NOMO-1 treated with DMSO at 0.1 percent for 48 hours (cell line): ENCODE measurements around the gene ACTR1A.

Experiments
- DNase-seq: peaks from one replicate; lab custom pipeline; 2025; ENCODE audit not compliant: unreplicated experiment; lab: John Stamatoyannopoulos, UW

Gene ACTR1A

GRCh38 chr10:102491136-102491535 is 11.4 kb downstream of the ACTR1A start:
- no peak for DNase-seq

DNA sequence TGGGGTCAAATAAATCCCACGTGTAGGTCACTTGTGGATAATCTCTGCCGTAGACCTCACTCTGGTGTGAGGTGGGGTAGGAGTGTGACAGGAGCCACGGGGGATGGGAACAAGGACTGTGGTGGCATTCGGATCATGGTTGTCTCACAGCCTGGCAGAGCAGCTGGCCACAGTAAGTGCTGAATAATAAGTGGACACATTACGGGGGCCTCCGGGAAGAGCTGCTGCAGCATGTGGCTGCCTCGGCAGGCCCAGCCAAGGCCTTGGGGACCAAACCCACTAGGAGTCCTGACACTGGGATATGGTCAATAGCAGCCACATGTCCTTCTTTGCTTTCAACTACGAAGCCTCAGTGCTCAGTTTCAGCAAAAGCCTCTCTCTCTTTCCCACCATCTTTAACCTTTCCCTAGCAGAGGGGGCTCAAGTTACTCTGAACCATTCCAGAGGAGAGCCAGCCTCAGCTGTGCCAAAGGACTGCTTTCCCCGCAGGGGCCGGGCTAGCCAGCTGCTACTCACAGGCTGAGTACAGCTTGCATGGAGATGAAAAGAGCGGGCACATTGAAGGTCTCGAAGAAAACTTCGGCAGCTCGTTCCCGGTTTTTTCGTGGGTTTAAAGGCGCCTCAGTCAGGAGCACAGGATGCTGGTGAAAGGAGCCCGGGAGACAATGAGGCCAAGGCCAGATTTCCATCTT is 17.3 kb downstream of the ACTR1A start:
- no peak for DNase-seq

DNA sequence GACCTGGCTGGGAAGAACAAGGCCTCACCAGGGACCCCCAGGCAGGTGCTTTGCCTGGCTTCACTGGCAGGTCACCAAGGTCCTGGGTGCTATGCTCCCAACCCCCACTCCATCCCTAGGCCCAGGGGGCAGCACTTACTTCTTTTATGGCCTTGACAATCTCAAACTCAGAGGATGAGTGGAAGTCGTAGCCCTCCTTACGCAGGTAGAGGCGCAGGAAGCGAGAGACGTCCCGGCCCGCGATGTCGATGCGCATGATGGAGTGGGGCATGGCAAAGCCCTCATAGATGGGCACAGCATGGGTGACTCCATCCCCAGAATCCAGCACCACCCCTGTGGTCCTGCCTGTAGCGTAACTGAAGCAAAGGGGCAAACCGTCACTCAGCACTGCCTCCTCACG is 18.5 kb downstream of the ACTR1A start:
- no peak for DNase-seq

DNA sequence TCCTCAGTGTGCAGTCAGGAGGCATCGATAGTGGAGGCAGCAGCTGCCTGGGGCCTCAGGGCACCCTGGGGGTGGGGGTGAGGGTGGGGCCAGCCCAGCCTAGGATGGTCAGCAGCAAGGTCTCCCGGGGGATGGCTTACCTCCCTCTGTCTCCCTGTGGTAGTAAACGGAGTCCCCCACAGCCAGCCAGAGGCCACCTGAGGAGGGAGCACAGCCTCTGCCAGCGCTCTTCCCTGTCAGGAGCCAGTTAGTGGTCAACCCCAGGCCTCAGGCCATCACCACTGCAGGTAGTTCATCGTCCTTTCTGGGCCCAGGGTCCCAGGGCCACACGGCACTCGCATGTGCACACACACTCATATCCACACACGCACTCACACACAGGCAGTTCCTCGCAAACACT is 22.1 kb downstream of the ACTR1A start:
- no peak for DNase-seq

DNA sequence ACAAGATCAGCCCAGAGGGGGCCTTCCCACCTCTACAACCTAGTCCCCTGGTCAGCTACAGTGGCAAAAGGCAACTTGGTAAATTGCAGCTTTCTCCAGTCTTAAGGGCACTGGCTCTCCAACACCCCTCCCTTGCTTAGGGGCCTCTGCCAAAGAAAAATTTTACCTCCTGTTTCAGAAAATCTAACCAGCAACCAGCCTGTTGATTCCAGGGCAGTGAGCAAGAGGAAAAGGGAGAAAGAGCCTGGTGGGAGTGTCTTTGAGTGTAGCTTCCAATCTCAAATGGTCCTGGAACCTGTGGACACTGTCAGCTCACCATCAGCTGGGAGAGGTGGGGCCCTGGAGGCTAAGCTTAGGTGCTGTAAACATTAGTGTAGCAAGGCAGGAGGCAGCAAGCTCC is 22.9 kb downstream of the ACTR1A start:
- DNase-seq, result no peak

DNA sequence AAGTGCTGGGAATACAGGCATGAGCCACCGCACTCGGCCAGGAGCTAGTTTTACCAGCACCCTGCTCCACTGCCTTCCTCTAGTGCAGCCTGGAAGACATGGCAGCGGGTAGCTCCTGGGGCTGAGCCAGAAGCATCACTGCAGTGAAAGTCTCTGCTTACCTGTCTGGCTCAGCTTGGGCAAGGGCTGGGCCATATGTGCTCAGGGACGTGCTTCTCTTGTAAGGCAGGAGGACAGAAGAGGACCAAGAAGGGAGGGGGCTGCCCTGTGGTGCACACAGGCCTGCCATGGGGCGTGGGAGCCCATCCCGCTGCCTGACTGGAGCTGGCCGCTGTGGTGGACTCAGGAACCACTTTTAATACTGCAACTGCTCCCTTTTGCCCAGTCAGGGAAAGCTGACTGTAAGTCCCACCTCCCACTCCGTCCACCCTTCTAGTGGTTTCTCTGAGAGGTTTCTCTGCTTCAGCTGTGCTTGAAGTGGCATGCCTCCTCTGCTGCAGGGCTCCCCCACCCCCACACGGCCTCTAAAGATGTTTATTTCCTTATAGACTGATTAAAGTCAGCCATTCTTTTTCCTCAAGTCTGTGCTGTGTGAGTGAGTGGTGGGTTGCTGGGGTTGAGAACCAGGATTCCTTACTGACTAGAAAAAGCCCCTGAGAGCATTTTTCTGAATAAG is 25.9 kb downstream of the ACTR1A start:
- no peak for DNase-seq

DNA sequence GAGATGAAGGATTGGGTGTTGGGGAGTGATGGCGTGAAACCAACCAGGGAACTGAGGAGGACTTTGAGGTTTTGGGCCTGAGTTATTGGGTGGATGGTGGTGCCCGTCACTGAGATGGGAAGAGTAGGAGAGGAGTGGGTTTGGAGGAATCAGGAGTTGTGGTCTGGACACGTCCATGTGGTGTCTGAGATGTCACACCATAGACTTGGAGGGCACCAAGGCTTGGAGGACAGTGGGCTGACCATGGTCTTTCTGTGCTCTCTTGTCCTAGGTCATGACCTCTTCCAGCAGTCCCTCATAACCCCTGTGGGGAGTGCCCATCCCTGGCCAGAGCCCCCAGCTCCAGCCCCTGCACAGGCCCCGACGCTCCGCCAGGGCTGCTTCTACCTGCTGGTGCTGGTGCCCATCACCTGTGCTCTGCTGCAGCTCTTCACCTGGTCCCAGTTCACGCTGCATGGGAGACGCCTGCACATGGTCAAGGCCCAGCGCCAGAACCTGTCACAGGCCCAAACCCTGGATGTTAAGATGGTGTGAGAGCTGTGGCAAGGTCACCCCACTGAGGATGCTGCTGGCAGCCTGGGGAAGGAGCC is 27.0 kb downstream of the ACTR1A start:
- no peak for DNase-seq

DNA sequence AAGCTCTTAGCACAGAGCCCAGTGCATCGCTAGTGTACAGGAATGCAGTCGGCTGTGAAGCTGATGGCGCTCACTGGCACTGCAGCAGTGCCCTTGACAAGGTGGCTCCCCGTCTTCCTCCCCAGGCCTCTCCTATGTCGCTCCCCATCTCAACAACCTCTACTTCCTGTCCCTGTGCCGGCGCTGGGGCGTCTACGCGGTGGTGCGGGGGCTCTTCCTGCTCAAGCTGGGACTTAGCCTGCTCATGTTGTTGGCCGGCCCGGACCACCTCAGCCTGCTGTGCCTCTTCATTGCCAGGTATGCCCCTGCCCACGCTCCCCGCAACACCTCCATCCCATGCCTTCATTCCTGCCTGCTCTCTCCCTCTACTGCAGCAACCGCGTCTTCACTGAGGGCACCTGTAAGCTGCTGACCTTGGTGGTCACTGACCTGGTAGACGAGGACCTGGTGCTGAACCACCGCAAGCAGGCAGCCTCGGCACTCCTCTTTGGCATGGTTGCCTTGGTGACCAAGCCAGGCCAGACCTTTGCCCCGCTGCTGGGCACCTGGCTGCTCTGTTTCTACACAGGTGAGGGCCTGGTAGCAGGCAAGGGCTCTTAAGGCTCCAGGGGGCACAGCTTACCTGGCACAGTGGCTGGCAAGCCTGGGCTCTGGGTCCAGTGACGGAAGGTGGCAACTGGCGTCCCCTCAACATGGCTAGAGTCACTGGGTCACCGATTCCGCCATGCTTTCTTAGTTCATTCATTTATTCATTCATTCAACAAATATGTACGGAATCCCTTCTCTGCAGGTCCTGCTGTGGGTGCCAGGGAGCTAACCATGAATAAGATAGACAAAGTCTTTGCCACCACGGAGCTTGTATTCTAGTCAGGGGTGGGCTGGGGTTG is 28.8 kb downstream of the ACTR1A start:
- no peak for DNase-seq

- no peak for DNase-seq
These were observed 31.6 kb downstream of the ACTR1A start for GRCh38 chr10:102470579-102471546.

GRCh38 chr10:102468683-102469082 is 33.8 kb downstream of the ACTR1A start:
- DNase-seq, result no peak

- peak; percentile 92 for DNase-seq
These were observed 34.5 kb downstream of the ACTR1A start for GRCh38 chr10:102467971-102468438.

DNA sequence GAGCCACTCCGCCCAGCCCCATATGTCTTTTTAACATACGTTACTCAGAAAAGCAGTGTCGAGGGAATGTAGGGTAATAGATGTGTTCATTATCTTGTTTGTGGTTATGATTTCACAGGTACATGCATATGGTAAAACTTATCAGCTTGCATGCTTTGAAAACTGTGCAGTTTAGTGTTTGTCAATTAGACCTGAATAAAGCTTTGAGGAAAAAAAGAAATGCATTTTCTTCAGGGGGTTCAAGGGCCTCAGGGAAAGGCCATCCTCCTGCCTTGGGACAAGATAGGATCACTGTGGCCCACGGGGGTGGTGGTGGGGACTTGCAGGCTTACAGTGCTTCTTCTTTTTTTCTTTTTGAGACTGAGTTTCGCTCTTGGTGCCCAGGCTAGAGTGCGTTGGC is 35.2 kb downstream of the ACTR1A start:
- no peak for DNase-seq

GRCh38 chr10:102465466-102465865 is 37.0 kb downstream of the ACTR1A start:
- no peak for DNase-seq

GRCh38 chr10:102463983-102464382 is 38.5 kb downstream of the ACTR1A start:
- DNase-seq, result no peak

GRCh38 chr10:102462512-102463054 is 39.9 kb downstream of the ACTR1A start:
- no peak for DNase-seq

DNA sequence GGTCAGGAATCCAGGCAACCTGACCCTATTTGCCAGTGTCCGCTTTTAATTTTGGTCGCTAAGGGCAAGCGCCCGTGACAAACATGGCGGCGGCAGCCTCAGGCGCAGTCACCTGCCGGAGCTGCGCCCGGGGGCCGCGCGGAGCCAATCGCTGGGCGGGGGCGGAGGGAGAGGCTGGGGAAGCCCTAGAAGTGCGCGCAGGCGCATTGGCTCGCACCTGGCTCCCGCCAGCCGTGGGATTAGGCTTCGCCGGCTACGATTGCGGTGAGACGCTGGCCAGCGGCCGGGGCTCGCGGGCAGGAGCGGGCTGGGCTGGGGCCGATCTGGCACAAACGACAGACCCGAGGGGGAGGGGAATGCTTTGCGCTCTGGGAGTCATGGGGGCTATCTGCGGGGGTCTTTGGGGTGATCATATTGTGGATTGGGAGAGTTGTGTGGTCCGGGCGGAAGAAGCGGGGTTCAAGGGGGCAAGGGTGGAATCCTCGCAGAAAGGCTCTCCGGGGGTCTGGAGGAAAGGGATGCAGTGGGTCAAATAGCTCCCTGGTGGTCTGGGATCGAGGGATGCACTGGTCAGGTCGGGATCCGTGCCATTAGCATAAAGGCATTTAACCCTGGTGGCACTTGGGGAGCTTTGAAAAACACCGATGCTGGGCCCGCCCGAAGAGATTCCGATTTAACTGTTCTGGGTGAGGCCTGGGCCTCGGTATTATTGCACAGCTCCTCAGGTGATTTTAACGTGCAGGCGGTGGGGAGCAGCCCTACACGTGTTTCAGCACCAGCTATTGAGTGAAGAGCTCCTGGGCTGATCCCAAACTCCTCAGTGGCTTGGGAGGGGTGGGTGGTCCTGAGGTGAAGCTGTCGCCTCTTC is 41.1 kb downstream of the ACTR1A start:
- peak; percentile 85 for DNase-seq

GRCh38 chr10:102460836-102461186 is 41.7 kb downstream of the ACTR1A start:
- DNase-seq, result no peak

- DNase-seq, result no peak
These were observed 43.9 kb downstream of the ACTR1A start for GRCh38 chr10:102458656-102459055.

GRCh38 chr10:102457591-102458150 is 44.8 kb downstream of the ACTR1A start:
- no peak for DNase-seq
